GM23338 (cell line): Measurements from ENCODE around the gene ZNF8. TPM values are rescaled to one million over a fixed set of nuclear protein-coding genes. Genes with fewer than 3 reads are reported as not detected.

Source experiments
- ATAC-seq: fragments of 200-7000 bp; cut with Tn5 transposase; 3 replicates; pipeline ENCODE4 v1.9.1; 2020
- DNase-seq: peaks from one replicate; pipeline ENCODE4 v3.0.0-alpha.2; 2015; ENCODE audit warnings: low spot score
- H2AFZ ChIP-seq: fragments of 200-600 bp; sonication (generic); 2 replicates; pipeline ENCODE4 v1.8.0; 2016; ENCODE audit warnings: antibody characterized with exemption, mild to moderate bottlenecking, moderate library complexity
- H3F3A ChIP-seq: fragments of 200-600 bp; sonication (generic); replicated peaks from 2 replicates; pipeline ENCODE4 v1.8.0; 2017; ENCODE audit warnings: antibody characterized with exemption, mixed run types, low read depth
- H3K27ac ChIP-seq: fragments of 200-600 bp; sonication (generic); 2 replicates; pipeline ENCODE4 v1.6.1; 2016; ENCODE audit warnings: low read depth
- H3K27me3 ChIP-seq: fragments of 200-600 bp; sonication (generic); 2 replicates; pipeline ENCODE4 v1.8.0; 2016; ENCODE audit warnings: mild to moderate bottlenecking, mixed run types, moderate library complexity; ENCODE audit not compliant: insufficient read depth
- H3K36me3 ChIP-seq: fragments of 200-600 bp; sonication (generic); 2 replicates; pipeline ENCODE4 v1.8.0; 2016; ENCODE audit warnings: mild to moderate bottlenecking; ENCODE audit not compliant: insufficient read depth
- H3K4me1 ChIP-seq: fragments of 200-600 bp; sonication (generic); 2 replicates; pipeline ENCODE4 v1.8.0; 2016; ENCODE audit warnings: mild to moderate bottlenecking, moderate library complexity; ENCODE audit not compliant: insufficient read depth
- H3K4me2 ChIP-seq: fragments of 200-600 bp; sonication (generic); 2 replicates; pipeline ENCODE4 v1.7.1; 2017; ENCODE audit warnings: mixed run types
- H3K4me3 ChIP-seq: fragments of 200-600 bp; sonication (generic); 2 replicates; pipeline ENCODE4 v1.6.1; 2016; ENCODE audit warnings: mixed run types
- H3K79me2 ChIP-seq: fragments of 200-600 bp; sonication (generic); replicated peaks from 2 replicates; pipeline ENCODE4 v1.8.0; 2017; ENCODE audit warnings: mild to moderate bottlenecking; ENCODE audit not compliant: insufficient read depth
- H3K9me2 ChIP-seq: fragments of 200-600 bp; sonication (generic); 2 replicates; pipeline ENCODE4 v1.8.0; 2017; ENCODE audit not compliant: insufficient read depth
- H4K20me1 ChIP-seq: fragments of 200-600 bp; sonication (generic); replicated peaks from 2 replicates; pipeline ENCODE4 v1.8.0; 2017; ENCODE audit warnings: mild to moderate bottlenecking; ENCODE audit not compliant: insufficient read depth
- H3K27ac Mint-ChIP-seq: 2 replicates; pipeline ENCODE4 v1.8.0; 2020; ENCODE audit warnings: inconsistent platforms, mild to moderate bottlenecking, moderate library complexity, mixed read lengths
- H3K27me3 Mint-ChIP-seq: 3 replicates; pipeline ENCODE4 v1.8.0; 2022; ENCODE audit warnings: low read depth, mild to moderate bottlenecking, moderate library complexity, mixed read lengths, inconsistent platforms; ENCODE audit not compliant: insufficient read depth, poor library complexity
- H3K36me3 Mint-ChIP-seq: 3 replicates; pipeline ENCODE4 v1.8.0; 2021; ENCODE audit warnings: low read depth, mild to moderate bottlenecking, inconsistent platforms, moderate library complexity, mixed read lengths
- H3K4me1 Mint-ChIP-seq: 3 replicates; pipeline ENCODE4 v1.8.0; 2020; ENCODE audit warnings: mild to moderate bottlenecking, inconsistent platforms, mixed read lengths
- H3K4me3 Mint-ChIP-seq: 3 replicates; pipeline ENCODE4 v1.8.0; 2021; ENCODE audit warnings: moderate library complexity, mild to moderate bottlenecking, inconsistent platforms, mixed read lengths
- H3K9me3 Mint-ChIP-seq: 3 replicates; pipeline ENCODE4 v1.8.0; 2020; ENCODE audit warnings: moderate library complexity, mild to moderate bottlenecking, inconsistent platforms, mixed read lengths
- CREB1 ChIP-seq: fragments of 250-450 bp; sonication (Bioruptor Pico); IDR thresholded peaks from 2 replicates; pipeline ENCODE4 v1.5.0; 2020; ENCODE audit warnings: low read depth, mild to moderate bottlenecking, moderate library complexity
- CTCF ChIP-seq, 2 experiments: fragments of 200-600 bp in 1 of 2; sonication (generic) in 1 of 2; conservative IDR thresholded peaks; 2 replicates each; pipeline versions ENCODE4 v1.5.1 to v1.6.1; 2016 to 2017; ENCODE audit warnings: antibody characterized with exemption in 2 of 2, low read depth in 2 of 2, mild to moderate bottlenecking in 2 of 2, moderate library complexity in 1 of 2
- ETS1 ChIP-seq: IDR thresholded peaks from 2 replicates; pipeline ENCODE4 v1.6.1; 2016; ENCODE audit warnings: antibody characterized with exemption
- EZH2 ChIP-seq: fragments of 200-600 bp; sonication (generic); IDR thresholded peaks from one replicate; pipeline ENCODE4 v1.8.0; 2017; ENCODE audit warnings: antibody characterized with exemption, mild to moderate bottlenecking, low read depth; ENCODE audit not compliant: unreplicated experiment
- EZH2phosphoT487 ChIP-seq: fragments of 200-600 bp; sonication (generic); IDR thresholded peaks from one replicate; pipeline ENCODE4 v1.8.1; 2018; ENCODE audit warnings: antibody characterized with exemption; ENCODE audit not compliant: unreplicated experiment
- JUNB ChIP-seq: IDR thresholded peaks from one replicate; pipeline ENCODE4 v1.6.1; 2016; ENCODE audit warnings: antibody characterized with exemption; ENCODE audit not compliant: unreplicated experiment
- NANOG ChIP-seq: IDR thresholded peaks from 2 replicates; pipeline ENCODE4 v1.6.1; 2016; ENCODE audit warnings: antibody characterized with exemption, borderline replicate concordance
- POLR2AphosphoS5 ChIP-seq: IDR thresholded peaks from 2 replicates; pipeline ENCODE4 v1.6.1; 2016; ENCODE audit warnings: antibody characterized with exemption, low read depth
- REST ChIP-seq: IDR thresholded peaks from one replicate; pipeline ENCODE4 v1.6.1; 2018; ENCODE audit warnings: antibody characterized with exemption; ENCODE audit not compliant: unreplicated experiment
- STAT1 ChIP-seq: IDR thresholded peaks from one replicate; pipeline ENCODE4 v1.6.1; 2016; ENCODE audit warnings: antibody characterized with exemption; ENCODE audit not compliant: unreplicated experiment
- ZNF114 ChIP-seq: fragments of 250-450 bp; sonication (Bioruptor Pico); IDR thresholded peaks from 2 replicates; pipeline ENCODE4 v1.5.0; 2020; ENCODE audit warnings: mild to moderate bottlenecking, moderate library complexity
- ZNF331 ChIP-seq: fragments of 250-450 bp; sonication (Bioruptor Pico); IDR thresholded peaks from 2 replicates; pipeline ENCODE4 v1.5.0; 2020; ENCODE audit warnings: low read depth, mild to moderate bottlenecking, moderate library complexity
- ZNF462 ChIP-seq: fragments of 250-450 bp; sonication (Bioruptor Pico); IDR thresholded peaks from 2 replicates; pipeline ENCODE4 v1.5.0; 2020; ENCODE audit warnings: mild to moderate bottlenecking, moderate library complexity
- polyA plus RNA-seq: library from polyadenylated mRNA; unstranded; fragments of >200 nt; fragmentation: Nextera tagmentation; extraction: Ambion mirVana; gene quantifications from 2 replicates; pipeline ENCODE4 v1.2.1, GENCODE V29; 2016
- total RNA-seq: library from RNA; depleted of rRNA; stranded (reverse); fragments of >200 nt; shearing (Covaris generic); gene quantifications from 2 replicates; pipeline ENCODE4 v1.2.3, GENCODE V29; 2014

ZNF8 gene
- total and polyA plus RNA-seq, 2 experiments from 2014 or later: 4.3 to 30.3 TPM

GRCh38 chr19:58351558-58351878 lies 72.8 kb downstream of the ZNF8 start:
- no peaks in the 10 kb centered on the region; the same call in 1 of the 2 replicates for H3K4me1 ChIP-seq
- H3K27me3 Mint-ChIP-seq: peaks cover 12% of the 10 kb centered on the region
- no peak overlapping the region for H3K4me2 ChIP-seq
- TF ChIP-seq REST (no peak), CREB1 (CRISPR knock-in tag) (no peak), EZH2 (no peak), ZNF114 (CRISPR knock-in tag) (no peak), EZH2phosphoT487 (no peak), ZNF462 (CRISPR knock-in tag) (no peak), ZNF331 (CRISPR knock-in tag) (no peak), JUNB (no peak), ETS1 (no peak), CTCF (conservative IDR thresholded peaks at IDR 0.05; ENCODE audit: low read depth in 2 of 2) (no peak), STAT1 (no peak), POLR2AphosphoS5 (no peak), NANOG (no peak)
- no peaks in the 10 kb centered on the region for H3K9me3 Mint-ChIP-seq
- H3K79me2 ChIP-seq: no peaks in the 10 kb centered on the region
- H3K36me3 Mint-ChIP-seq: no peaks in the 10 kb centered on the region; the same call in 2 of the 3 replicates
- H3K27ac ChIP-seq: no peak overlapping the region
- H3K36me3 ChIP-seq: no peaks in the 10 kb centered on the region
- H3K4me1 Mint-ChIP-seq: peaks cover 3% of the 10 kb centered on the region; the same call in 2 of the 3 replicates
- H2AFZ ChIP-seq: no peak overlapping the region
- H3K27me3 ChIP-seq: peaks cover 49% of the 10 kb centered on the region
- ATAC-seq: no peak
- no peaks in the 10 kb centered on the region for H3K9me2 ChIP-seq
- H3K4me3 Mint-ChIP-seq: no peak overlapping the region
- no peak overlapping the region for H3K4me3 ChIP-seq
- no peak for DNase-seq
- no peaks in the 10 kb centered on the region; the same call in 1 of the 2 replicates for H4K20me1 ChIP-seq
- peaks cover 10% of the 10 kb centered on the region for H3F3A ChIP-seq
- no peak overlapping the region for H3K27ac Mint-ChIP-seq
